Activated CD8-positive, alpha-beta T cell treated with anti-CD3 and anti-CD28 coated beads for 36 hours (primary cell): ENCODE results near the gene ZNF598. TPM values are rescaled to one million over a fixed set of nuclear protein-coding genes. Genes with fewer than 3 reads are reported as not detected.
"Not testable (repeated sequence)": the region's sequence is repeated elsewhere in the genome, so short reads cannot be mapped to it uniquely, and the experiment has no call there.

ENCODE experiments used
- ATAC-seq: fragments of 200-7000 bp; cut with Tn5 transposase; one replicate; pipeline ENCODE4 v1.10.0; 2021; ENCODE audit warnings: mild to moderate bottlenecking, moderate library complexity
- CTCF ChIA-PET: fragments of 350-600 bp; sonication (Branson Sonifier 250); formaldehyde crosslinking; loops from one replicate; lab custom pipeline; 2021; ENCODE audit warnings: antibody characterized with exemption; lab: Charles Lee
- POLR2A ChIA-PET: fragments of 350-600 bp; sonication (Branson Sonifier 250); formaldehyde crosslinking; loops from one replicate; lab custom pipeline; 2021; ENCODE audit warnings: antibody characterized with exemption; lab: Charles Lee
- DNase-seq: peaks from one replicate; pipeline ENCODE4 v3.0.0-alpha.2; 2020
- H3K27ac Mint-ChIP-seq: one replicate; pipeline ENCODE4 v1.8.0; 2021; ENCODE audit warnings: mild to moderate bottlenecking, mixed read lengths
- H3K27me3 Mint-ChIP-seq: one replicate; pipeline ENCODE4 v1.8.0; 2021; ENCODE audit warnings: mixed read lengths
- H3K36me3 Mint-ChIP-seq: one replicate; pipeline ENCODE4 v1.8.0; 2021; ENCODE audit warnings: low read depth, mixed read lengths
- H3K4me1 Mint-ChIP-seq: one replicate; pipeline ENCODE4 v1.8.0; 2021; ENCODE audit warnings: low read depth, mixed read lengths
- H3K4me3 Mint-ChIP-seq: one replicate; pipeline ENCODE4 v1.8.0; 2021; ENCODE audit warnings: mild to moderate bottlenecking, moderate library complexity, mixed read lengths
- H3K9me3 Mint-ChIP-seq: one replicate; pipeline ENCODE4 v1.8.0; 2021; ENCODE audit warnings: mixed read lengths
- CTCF ChIP-seq: fragments of 200-600 bp; IDR thresholded peaks from one replicate; pipeline ENCODE4 v1.8.0; 2022; ENCODE audit warnings: antibody characterized with exemption, mild to moderate bottlenecking
- intact Hi-C: fragments of 100-400 bp; cut with micrococcal nuclease; formaldehyde crosslinking; loops from one replicate; pipeline ENCODE4 v1.10.0; 2022
- total RNA-seq, 2 experiments: library from RNA; stranded (reverse); gene quantifications; one replicate each; pipeline ENCODE4 v1.2.3, GENCODE V29; 2021

The ZNF598 gene
- total RNA-seq, 2 experiments from 2014 or later = 85.5 to 90.3 TPM

DNA sequence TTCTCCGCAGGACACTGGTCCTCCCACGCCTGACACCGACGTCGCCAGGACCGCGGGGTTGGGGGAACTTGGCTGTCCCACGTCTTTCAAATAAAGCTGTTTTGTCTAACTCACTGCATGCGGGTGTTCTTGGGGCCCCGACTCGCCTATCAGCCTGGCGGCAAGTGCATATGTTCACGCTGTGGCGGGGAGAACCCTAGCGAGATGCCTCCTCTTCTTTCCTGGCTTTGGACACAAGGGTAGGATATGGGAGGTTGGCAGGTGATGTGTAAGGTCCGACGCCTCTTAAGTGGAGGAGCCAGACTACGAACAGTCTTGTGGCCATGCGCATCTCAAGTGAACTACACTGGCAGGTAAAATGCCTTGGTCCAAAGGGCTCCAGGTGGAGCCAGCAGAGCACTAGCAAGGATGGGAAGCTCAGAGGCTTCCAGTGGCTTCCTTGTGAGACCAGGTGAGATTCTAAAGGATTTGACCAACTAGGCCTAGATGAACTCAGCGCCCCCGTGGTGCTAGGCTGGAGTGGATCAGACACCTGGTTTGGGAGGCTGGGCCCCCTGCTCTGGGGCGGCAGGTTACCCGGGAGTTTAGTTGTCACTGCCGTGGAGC, 44.1 kb downstream of the ZNF598 start:
- intact Hi-C loops = no loop called here
- ChIA-PET POLR2A (interaction anchor here (0.7 to 14.3 kb wide), 24 partner anchors 10 to 250 kb away, joined by 3 to 505 read pairs (median 4); partner anchors contain the start of genes EME2, GFER, MRPS34 and MSRB1), CTCF (interaction anchor here (1.0 to 1.4 kb wide), 2 partner anchors 19 to 38 kb away, joined by 3 to 4 read pairs; partner anchors contain the start of gene GFER)
- Mint-ChIP-seq H3K4me3 (peak overlapping the region; percentile 98), H3K4me1 (peaks cover 31% of the 10 kb centered on the region), H3K27me3 (no peaks in the 10 kb centered on the region), H3K9me3 (no peaks in the 10 kb centered on the region), H3K36me3 (peaks cover 49% of the 10 kb centered on the region), H3K27ac (peak overlapping the region; percentile 96)
- no peak for ATAC-seq
- TF ChIP-seq CTCF = no peak
- DNase-seq = peak; percentile 31

DNA sequence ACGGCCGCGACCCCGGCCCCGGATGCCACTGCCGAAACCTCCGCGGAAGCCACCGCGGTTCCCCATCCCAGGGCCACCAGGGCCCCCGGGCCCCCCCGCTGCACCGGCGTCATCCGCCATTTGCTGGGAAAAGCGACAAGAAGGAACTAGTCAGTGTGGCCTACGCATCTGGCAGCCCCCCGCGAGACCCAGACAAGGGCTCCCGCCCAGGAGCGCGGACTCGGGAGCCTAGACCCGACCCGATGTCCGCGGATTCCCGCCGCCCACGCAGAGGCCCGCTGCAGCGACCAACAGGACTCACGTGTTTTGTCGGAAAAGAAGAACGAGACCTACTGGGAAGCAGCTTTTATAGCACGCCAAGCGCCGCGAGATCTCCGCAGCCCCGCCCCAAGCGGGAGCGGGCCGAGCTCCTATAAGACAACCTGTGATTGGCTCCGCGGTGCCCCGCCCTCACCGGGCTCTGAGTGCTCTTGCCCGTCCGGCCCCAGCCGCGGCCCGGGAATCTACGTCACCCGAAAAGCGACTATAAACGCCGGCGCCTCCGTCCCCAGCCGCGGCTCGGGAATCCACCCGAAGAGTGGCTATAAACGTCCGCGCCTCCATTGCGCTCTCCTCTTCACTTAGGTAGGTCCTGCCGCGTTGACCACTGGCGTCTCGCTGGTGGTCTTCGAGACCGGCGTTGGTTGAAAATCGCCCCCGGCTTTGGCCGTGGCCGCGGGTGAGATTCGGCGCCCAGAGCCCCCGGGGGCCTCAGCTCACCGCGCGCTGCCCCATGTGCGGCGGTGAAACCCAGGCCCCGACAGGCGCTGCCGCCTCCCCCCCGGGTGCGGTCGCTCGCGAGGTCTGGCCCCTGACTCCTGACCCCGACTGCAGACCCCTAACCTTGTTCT, 44.9 kb downstream of the ZNF598 start, which contains the start of gene RPS2:
Gene RPS2 (minus strand): TSS at position 321 of the 890 bp plus-strand sequence. CDS start 201 bp downstream, at position 120.
- ATAC-seq = peak; percentile 87
- TF ChIP-seq CTCF = no peak
- Mint-ChIP-seq H3K4me1 (peaks cover 33% of the 10 kb centered on the region), H3K27me3 (no peaks in the 10 kb centered on the region), H3K9me3 (no peaks in the 10 kb centered on the region), H3K27ac (peak within 1 kb of the TSS; percentile 96), H3K4me3 (peak within 1 kb of the TSS; percentile 98), H3K36me3 (peaks cover 55% of the 10 kb centered on the region)
- CTCF ChIA-PET = interaction anchor here (0.9 to 1.4 kb wide), 4 partner anchors 18 to 191 kb away, joined by 3 to 4 read pairs (median 3); partner anchors contain the start of genes GFER and TRAF7
- DNase-seq = peak; percentile 99
- intact Hi-C loops = no loop called here
- POLR2A ChIA-PET = interaction anchor here (0.6 to 14.3 kb wide), 35 partner anchors 10 to 803 kb away, joined by 3 to 505 read pairs (median 3); partner anchors contain the start of genes GFER, MEIOB, MSRB1 and NME3

GRCh38 chr16:1963806-1964505, 45.7 kb downstream of the ZNF598 start:
- peak overlapping the region; percentile 98 for H3K4me3 Mint-ChIP-seq
- intact Hi-C loops = no loop called here
- ATAC-seq (no peak), DNase-seq (peak; percentile 40)
- H3K27me3 Mint-ChIP-seq = no peaks in the 10 kb centered on the region
- peak overlapping the region; percentile 96 for H3K27ac Mint-ChIP-seq
- peaks cover 56% of the 10 kb centered on the region for H3K36me3 Mint-ChIP-seq
- TF ChIP-seq CTCF = no peak
- ChIA-PET POLR2A (interaction anchor here (0.5 to 14.3 kb wide), 29 partner anchors 9 to 804 kb away, joined by 3 to 505 read pairs (median 4); partner anchors contain the start of genes GFER, MEIOB, MSRB1 and NOXO1), CTCF (interaction anchor here (0.9 to 1.4 kb wide), 3 partner anchors 17 to 192 kb away, joined by 3 to 4 read pairs (median 3); partner anchors contain the start of genes GFER and TRAF7)
- no peaks in the 10 kb centered on the region for H3K9me3 Mint-ChIP-seq
- peaks cover 36% of the 10 kb centered on the region for H3K4me1 Mint-ChIP-seq

- peak; percentile 13 for DNase-seq
- Mint-ChIP-seq H3K36me3 (peaks cover 56% of the 10 kb centered on the region), H3K4me3 (peak overlapping the region; percentile 98), H3K4me1 (peaks cover 37% of the 10 kb centered on the region), H3K27ac (peak overlapping the region; percentile 96)
- POLR2A ChIA-PET = interaction anchor here (0.6 to 14.3 kb wide), 11 partner anchors 9 to 396 kb away, joined by 3 to 505 read pairs (median 9); partner anchors contain the start of genes FAHD1, GFER, MSRB1 and NOXO1
- ATAC-seq, H3K27me3 Mint-ChIP-seq, H3K9me3 Mint-ChIP-seq, intact Hi-C loops, CTCF ChIA-PET: not testable (repeated sequence)
Measured at GRCh38 chr16:1962161-1963153, 47.2 kb downstream of the ZNF598 start.
